OCI-LY7 (cell line): ENCODE results near the gene CST7. TPM values are rescaled to one million over a fixed set of nuclear protein-coding genes. Genes with fewer than 3 reads are reported as not detected.

ENCODE experiments used
- BruUV-seq: library from RNA; stranded (reverse); fragments of 400-500 nt; replicated peaks from 2 replicates; lab custom pipeline; 2021; lab: Mats Ljungman, UMichigan
- CTCF ChIA-PET: fragments of 300-600 bp; sonication (Branson Sonifier 250); formaldehyde crosslinking; loops from one replicate; lab custom pipeline; 2022; ENCODE audit warnings: antibody characterized with exemption; ENCODE audit not compliant: unreplicated experiment; lab: Charles Lee
- POLR2A ChIA-PET: fragments of 300-600 bp; sonication (Branson Sonifier 250); formaldehyde crosslinking; loops from one replicate; lab custom pipeline; 2022; ENCODE audit warnings: antibody characterized with exemption; lab: Charles Lee
- DNase-seq: peaks from one replicate; pipeline ENCODE4 v3.0.0-alpha.2; 2015; ENCODE audit warnings: low spot score
- H2AFZ ChIP-seq: fragments of 200-600 bp; sonication (generic), shearing (Covaris generic); 2 replicates; pipeline ENCODE4 v1.6.1; 2014; ENCODE audit warnings: mild to moderate bottlenecking, antibody characterized with exemption, low read length, moderate library complexity
- H3K27ac ChIP-seq: fragments of 200-600 bp; sonication (generic); 2 replicates; pipeline ENCODE4 v1.5.1; 2014; ENCODE audit warnings: mixed run types, low read depth, mild to moderate bottlenecking, moderate library complexity, low read length, inconsistent platforms; ENCODE audit not compliant: poor library complexity, severe bottlenecking
- H3K36me3 ChIP-seq: fragments of 200-600 bp; sonication (generic); 2 replicates; pipeline ENCODE4 v1.6.1; 2014; ENCODE audit warnings: mild to moderate bottlenecking, antibody characterized with exemption, low read length, moderate library complexity, mixed read lengths; ENCODE audit not compliant: insufficient read depth
- H3K4me1 ChIP-seq: fragments of 200-600 bp; sonication (generic); 2 replicates; pipeline ENCODE4 v1.5.1; 2014; ENCODE audit warnings: mild to moderate bottlenecking, low read length; ENCODE audit not compliant: insufficient read depth, poor library complexity, severe bottlenecking
- H3K4me2 ChIP-seq: fragments of 200-600 bp; sonication (generic); 2 replicates; pipeline ENCODE4 v1.6.1; 2014; ENCODE audit warnings: mild to moderate bottlenecking, low read length
- H3K4me3 ChIP-seq: fragments of 200-600 bp; sonication (generic); 2 replicates; pipeline ENCODE4 v1.5.1; 2014; ENCODE audit warnings: mild to moderate bottlenecking, low read depth, low read length; ENCODE audit not compliant: poor library complexity, severe bottlenecking
- H3K79me2 ChIP-seq: fragments of 200-600 bp; sonication (generic); 2 replicates; pipeline ENCODE4 v1.6.1; 2016; ENCODE audit warnings: low read depth, mild to moderate bottlenecking, low read length, moderate library complexity, mixed read lengths; ENCODE audit not compliant: insufficient read depth
- H3K9me2 ChIP-seq: fragments of 200-600 bp; sonication (generic); 2 replicates; pipeline ENCODE4 v1.6.1; 2016; ENCODE audit warnings: mild to moderate bottlenecking, low read length, mixed read lengths; ENCODE audit not compliant: insufficient read depth
- H3K9me3 ChIP-seq: fragments of 200-600 bp; sonication (generic); 2 replicates; pipeline ENCODE4 v1.6.1; 2014; ENCODE audit warnings: mild to moderate bottlenecking, mixed run types, low read length, mixed read lengths
- H4K20me1 ChIP-seq: fragments of 200-600 bp; sonication (generic); 2 replicates; pipeline ENCODE4 v1.6.1; 2014; ENCODE audit warnings: mild to moderate bottlenecking, antibody characterized with exemption, low read length, moderate library complexity, mixed read lengths; ENCODE audit not compliant: insufficient read depth
- EZH2phosphoT487 ChIP-seq: fragments of 200-600 bp; sonication (generic); IDR thresholded peaks from 2 replicates; pipeline ENCODE4 v1.6.1; 2018; ENCODE audit warnings: low read depth, borderline replicate concordance, mild to moderate bottlenecking, mixed run types, antibody characterized with exemption, low read length, moderate library complexity, mixed read lengths
- intact Hi-C: fragments of 100-400 bp; cut with micrococcal nuclease; formaldehyde crosslinking; loops from one replicate; pipeline ENCODE4 v1.10.0; 2022; ENCODE audit not compliant: unreplicated experiment
- total RNA-seq, 2 experiments: library from RNA; depleted of rRNA in 1 of 2; stranded (reverse); fragments of >200 nt in 1 of 2; shearing (Covaris generic) in 1 of 2; gene quantifications; 2 replicates each; pipeline ENCODE4 v1.2.3, GENCODE V29; 2014 to 2022
- TF ChIP-seq, protein P1 (sequence below): fragments of 200-600 bp; sonication (generic); conservative IDR thresholded peaks from 2 replicates; pipeline ENCODE4 v1.5.1; 2014; ENCODE audit warnings: mild to moderate bottlenecking, antibody characterized with exemption, low read length, moderate library complexity, mixed read lengths

Gene CST7
- total RNA-seq, 2 experiments from 2014 or later, result not detected

DNA sequence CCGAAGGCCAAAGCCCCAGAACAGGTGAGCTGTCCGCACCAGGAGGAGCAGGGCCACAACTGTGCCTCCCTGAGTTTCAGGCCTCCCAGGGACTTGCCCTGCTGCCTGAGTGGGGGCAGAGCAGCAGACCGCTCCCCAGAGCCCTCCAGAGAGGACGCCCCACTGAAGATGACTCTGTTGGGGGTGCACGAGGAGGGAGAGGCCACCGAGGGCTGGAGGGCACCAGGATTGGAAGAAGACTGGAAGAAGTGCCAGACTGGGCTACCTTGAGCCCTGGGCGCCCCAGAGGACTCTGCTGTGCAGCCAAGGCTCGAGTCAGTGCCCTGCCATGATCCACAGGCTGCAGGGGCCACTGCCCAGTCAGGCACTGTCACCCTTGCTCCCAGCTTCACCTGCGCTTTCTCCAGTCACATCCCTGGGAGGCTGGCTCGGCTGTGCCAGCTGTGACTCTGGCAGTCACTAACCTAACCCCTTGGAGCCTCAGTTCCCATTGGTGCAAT, 11.3 kb downstream of the CST7 start:
- no peak overlapping the region for H3K27ac ChIP-seq
- H4K20me1 ChIP-seq, result no peaks in the 10 kb centered on the region
- no TSS peak for BruUV-seq
- no peaks in the 10 kb centered on the region for H3K9me2 ChIP-seq
- TF ChIP-seq EZH2phosphoT487, result no peak
- TF ChIP-seq, protein P1, sequence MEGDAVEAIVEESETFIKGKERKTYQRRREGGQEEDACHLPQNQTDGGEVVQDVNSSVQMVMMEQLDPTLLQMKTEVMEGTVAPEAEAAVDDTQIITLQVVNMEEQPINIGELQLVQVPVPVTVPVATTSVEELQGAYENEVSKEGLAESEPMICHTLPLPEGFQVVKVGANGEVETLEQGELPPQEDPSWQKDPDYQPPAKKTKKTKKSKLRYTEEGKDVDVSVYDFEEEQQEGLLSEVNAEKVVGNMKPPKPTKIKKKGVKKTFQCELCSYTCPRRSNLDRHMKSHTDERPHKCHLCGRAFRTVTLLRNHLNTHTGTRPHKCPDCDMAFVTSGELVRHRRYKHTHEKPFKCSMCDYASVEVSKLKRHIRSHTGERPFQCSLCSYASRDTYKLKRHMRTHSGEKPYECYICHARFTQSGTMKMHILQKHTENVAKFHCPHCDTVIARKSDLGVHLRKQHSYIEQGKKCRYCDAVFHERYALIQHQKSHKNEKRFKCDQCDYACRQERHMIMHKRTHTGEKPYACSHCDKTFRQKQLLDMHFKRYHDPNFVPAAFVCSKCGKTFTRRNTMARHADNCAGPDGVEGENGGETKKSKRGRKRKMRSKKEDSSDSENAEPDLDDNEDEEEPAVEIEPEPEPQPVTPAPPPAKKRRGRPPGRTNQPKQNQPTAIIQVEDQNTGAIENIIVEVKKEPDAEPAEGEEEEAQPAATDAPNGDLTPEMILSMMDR, result no peak
- no peak overlapping the region for H3K4me3 ChIP-seq
- H3K4me2 ChIP-seq, result no peak overlapping the region
- peaks cover 20% of the 10 kb centered on the region; the same call in 1 of the 2 replicates for H3K36me3 ChIP-seq
- H2AFZ ChIP-seq, result no peak overlapping the region
- ChIA-PET POLR2A (no interaction called here), CTCF (no interaction called here)
- DNase-seq, result no peak
- no peaks in the 10 kb centered on the region for H3K79me2 ChIP-seq
- H3K4me1 ChIP-seq, result peaks cover 3% of the 10 kb centered on the region
- intact Hi-C loops, result no loop called here
- no peaks in the 10 kb centered on the region for H3K9me3 ChIP-seq

DNA sequence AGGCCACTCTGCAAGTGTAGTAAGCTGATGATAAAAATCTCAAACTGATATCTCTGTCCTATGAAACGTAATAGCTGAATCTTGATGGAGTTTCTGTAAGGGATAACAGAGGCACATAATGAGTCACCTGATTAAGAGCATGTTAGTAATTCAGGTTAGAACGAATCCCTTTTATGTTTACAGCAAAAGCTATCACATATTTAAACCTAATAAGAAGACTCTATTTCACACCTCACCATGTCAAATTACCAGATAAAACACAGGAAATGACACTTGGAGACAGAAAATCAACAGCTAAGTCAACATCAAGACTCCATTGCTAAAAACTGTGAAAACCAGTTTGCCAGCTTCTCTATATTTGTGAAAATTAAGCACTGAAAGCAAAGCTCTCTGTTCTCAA, 11.8 kb downstream of the CST7 start:
- Histone ChIP-seq H3K9me3 (no peaks in the 10 kb centered on the region), H3K27ac (no peak overlapping the region), H3K9me2 (no peaks in the 10 kb centered on the region), H3K36me3 (peaks cover 21% of the 10 kb centered on the region; the same call in 1 of the 2 replicates), H4K20me1 (no peaks in the 10 kb centered on the region), H3K4me1 (no peaks in the 10 kb centered on the region), H3K4me2 (no peak overlapping the region), H3K79me2 (no peaks in the 10 kb centered on the region), H3K4me3 (no peak overlapping the region), H2AFZ (no peak overlapping the region)
- intact Hi-C loops, result no loop called here
- DNase-seq, result no peak
- no peak for TF ChIP-seq EZH2phosphoT487
- TF ChIP-seq, protein P1, result no peak
- ChIA-PET CTCF (no interaction called here), POLR2A (interaction anchor here (0.7 kb wide), 1 partner anchor 592 kb away, joined by 3 read pairs; no protein-coding TSS in a partner anchor)
- BruUV-seq, result no TSS peak

DNA sequence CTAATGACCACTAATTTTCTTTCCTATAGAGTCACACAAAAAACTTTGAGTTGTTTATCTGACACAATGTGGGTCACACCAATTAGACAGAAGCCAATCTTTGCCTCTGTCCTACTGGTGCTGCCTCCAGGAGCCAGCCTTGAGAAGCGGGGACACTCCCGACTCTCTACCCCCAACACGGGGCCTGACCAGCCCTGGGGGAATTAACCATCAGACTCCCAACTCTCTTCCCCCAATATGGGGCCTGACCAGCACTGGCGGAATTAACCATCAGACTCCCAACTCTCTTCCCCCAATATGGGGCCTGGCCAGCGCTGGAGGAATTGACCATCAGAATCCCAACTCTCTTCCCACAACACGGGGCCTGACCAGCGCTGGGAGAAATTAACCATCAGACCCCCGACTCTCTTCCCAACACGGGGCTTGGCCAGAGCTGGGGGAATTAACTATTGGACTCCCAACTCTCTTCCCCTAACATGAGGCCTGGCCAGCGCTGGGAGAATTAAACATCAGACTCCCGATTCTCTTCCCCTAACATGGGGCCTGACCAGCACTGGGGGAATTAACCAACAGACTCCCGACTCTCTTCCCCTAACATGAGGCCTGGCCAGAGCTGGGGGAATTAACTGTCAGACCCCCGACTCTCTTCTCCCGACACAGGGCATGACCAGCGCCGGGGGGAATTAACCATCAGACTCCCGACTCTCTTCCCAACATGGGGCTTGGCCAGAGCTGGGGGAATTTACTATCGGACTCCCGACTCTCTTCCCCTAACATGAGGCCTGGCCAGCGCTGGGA, 12.5 kb downstream of the CST7 start:
- Histone ChIP-seq H3K79me2 (no peaks in the 10 kb centered on the region), H3K4me3 (no peak overlapping the region), H3K9me3 (no peaks in the 10 kb centered on the region), H3K4me2 (no peak overlapping the region), H4K20me1 (no peaks in the 10 kb centered on the region), H3K9me2 (no peaks in the 10 kb centered on the region), H3K4me1 (no peaks in the 10 kb centered on the region), H3K36me3 (peaks cover 24% of the 10 kb centered on the region; the same call in 1 of the 2 replicates), H2AFZ (no peak overlapping the region), H3K27ac (no peak overlapping the region)
- TF ChIP-seq, protein P1, result no peak
- TF ChIP-seq EZH2phosphoT487, result no peak
- no peak for DNase-seq
- no TSS peak for BruUV-seq
- intact Hi-C loops, result no loop called here
- POLR2A ChIA-PET, result interaction anchor here (0.7 kb wide), 1 partner anchor 593 kb away, joined by 3 read pairs; no protein-coding TSS in a partner anchor
- CTCF ChIA-PET, result no interaction called here
